Smooth muscle cell (in vitro differentiated cells): ENCODE results near the gene XYLT1. TPM values are rescaled to one million over a fixed set of nuclear protein-coding genes. Genes with fewer than 3 reads are reported as not detected.

Experiments used
- DNase-seq: peaks from one replicate; lab custom pipeline; 2025; ENCODE audit not compliant: unreplicated experiment; lab: John Stamatoyannopoulos, UW
- H2AFZ ChIP-seq: fragments of 200-600 bp; sonication (generic); 2 replicates; pipeline ENCODE4 v1.6.0; 2016; ENCODE audit warnings: antibody characterized with exemption, low read depth, mild to moderate bottlenecking
- H3F3A ChIP-seq: fragments of 200-600 bp; sonication (generic); 2 replicates; pipeline ENCODE4 v1.6.0; 2017; ENCODE audit warnings: antibody characterized with exemption, low read depth
- H3K27ac ChIP-seq: fragments of 200-600 bp; sonication (generic); 2 replicates; pipeline ENCODE4 v1.5.1; 2016; ENCODE audit warnings: low read depth, mild to moderate bottlenecking
- H3K27me3 ChIP-seq: fragments of 200-600 bp; sonication (generic); 2 replicates; pipeline ENCODE4 v1.6.1; 2016; ENCODE audit warnings: low read depth, mild to moderate bottlenecking
- H3K36me3 ChIP-seq: fragments of 200-600 bp; sonication (generic); 2 replicates; pipeline ENCODE4 v1.5.1; 2016; ENCODE audit warnings: low read depth
- H3K4me1 ChIP-seq: fragments of 200-600 bp; sonication (generic); 2 replicates; pipeline ENCODE4 v1.5.1; 2016; ENCODE audit warnings: low read depth
- H3K4me2 ChIP-seq: fragments of 200-600 bp; sonication (generic); 2 replicates; pipeline ENCODE4 v1.6.0; 2016; ENCODE audit warnings: mild to moderate bottlenecking
- H3K4me3 ChIP-seq: fragments of 200-600 bp; sonication (generic); 2 replicates; pipeline ENCODE4 v1.5.1; 2016; ENCODE audit warnings: mild to moderate bottlenecking
- H3K79me2 ChIP-seq: fragments of 200-600 bp; sonication (generic); 2 replicates; pipeline ENCODE4 v1.6.0; 2016; ENCODE audit warnings: low read depth, mild to moderate bottlenecking
- H3K9ac ChIP-seq: fragments of 200-600 bp; sonication (generic); 2 replicates; pipeline ENCODE4 v1.6.0; 2016; ENCODE audit warnings: low read depth
- H3K9me3 ChIP-seq: fragments of 200-600 bp; sonication (generic); replicated peaks from 2 replicates; pipeline ENCODE4 v1.5.1; 2016; ENCODE audit warnings: low read depth
- H4K20me1 ChIP-seq: fragments of 200-600 bp; sonication (generic); 2 replicates; pipeline ENCODE4 v1.6.0; 2016; ENCODE audit warnings: low read depth
- CTCF ChIP-seq: fragments of 200-600 bp; sonication (generic); IDR thresholded peaks from 2 replicates; pipeline ENCODE4 v1.5.1; 2017; ENCODE audit warnings: borderline replicate concordance, mild to moderate bottlenecking, antibody characterized with exemption; ENCODE audit not compliant: insufficient read depth, poor library complexity, severe bottlenecking
- WGBS: methylation state at CpG from one replicate; pipeline ENCODE4 v1.1.7; 2016; ENCODE audit warnings: low lambda C conversion rate; 5-methylcytosine and 5-hydroxymethylcytosine counted together
- polyA plus RNA-seq: library from polyadenylated mRNA; unstranded; fragments of >200 nt; fragmentation: Nextera tagmentation; extraction: Ambion mirVana; gene quantifications from 2 replicates; pipeline ENCODE4 v1.2.1, GENCODE V29; 2016
- total RNA-seq: library from RNA; depleted of rRNA; stranded (reverse); fragments of >200 nt; gene quantifications from 2 replicates; pipeline ENCODE4 v1.2.3, GENCODE V29; 2014

Gene XYLT1
- total and polyA plus RNA-seq, 2 experiments from 2014 or later, result 9.5 to 19.9 TPM

DNA sequence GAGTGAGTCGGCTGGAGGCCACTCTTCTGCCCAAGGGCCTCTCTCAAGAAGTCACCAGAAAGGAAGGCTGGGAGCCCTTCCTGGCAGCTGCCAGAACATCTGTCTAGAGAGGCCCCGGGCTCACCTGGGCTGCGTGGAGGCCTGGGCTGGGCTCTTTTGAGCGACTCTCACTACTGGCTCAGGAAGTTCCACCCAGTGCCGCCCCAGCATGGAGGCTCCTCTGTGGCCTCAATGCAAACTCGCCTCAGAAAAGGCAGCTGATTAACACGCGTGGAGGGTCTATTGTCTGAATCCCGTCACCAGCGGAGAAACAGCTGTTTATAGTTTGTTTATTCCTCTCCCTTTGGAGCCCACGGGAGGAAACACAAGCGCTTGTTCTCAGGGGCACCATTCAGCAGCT is 25.3 kb downstream of the XYLT1 start:
- H3K9ac ChIP-seq, result no peak overlapping the region
- H3F3A ChIP-seq, result no peaks in the 10 kb centered on the region
- no peak overlapping the region for H3K4me3 ChIP-seq
- TF ChIP-seq CTCF, result no peak
- peaks cover 86% of the 10 kb centered on the region for H4K20me1 ChIP-seq
- no peak overlapping the region for H2AFZ ChIP-seq
- no peaks in the 10 kb centered on the region for H3K79me2 ChIP-seq
- H3K36me3 ChIP-seq, result no peaks in the 10 kb centered on the region
- H3K27me3 ChIP-seq, result no peaks in the 10 kb centered on the region
- H3K9me3 ChIP-seq, result no peaks in the 10 kb centered on the region
- WGBS, result 90% methylated on average over 12 of the region's 12 CpGs
- no peak for DNase-seq
- no peak overlapping the region for H3K4me2 ChIP-seq
- no peak overlapping the region for H3K27ac ChIP-seq
- H3K4me1 ChIP-seq, result no peaks in the 10 kb centered on the region

DNA sequence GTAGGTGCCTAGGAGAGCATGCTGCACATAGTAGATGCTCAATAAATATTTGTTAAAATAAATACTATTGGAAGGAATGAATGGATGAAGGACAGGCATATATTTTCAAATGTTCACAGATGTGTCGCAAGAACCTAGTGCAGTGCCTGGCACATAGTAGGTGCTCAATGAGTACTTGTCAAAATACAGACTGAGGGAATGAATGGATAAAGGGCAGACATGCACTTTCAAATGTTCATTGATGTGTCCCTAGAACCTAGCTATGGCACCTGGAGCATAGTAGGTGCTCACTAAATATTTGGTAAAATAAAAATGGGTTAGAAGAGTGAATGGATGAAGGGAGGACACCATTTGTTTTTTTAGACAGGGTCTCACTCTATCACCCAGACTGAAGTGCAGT is 26.1 kb downstream of the XYLT1 start:
- Histone ChIP-seq H3K36me3 (no peaks in the 10 kb centered on the region), H3K9ac (no peak overlapping the region), H3K27me3 (no peaks in the 10 kb centered on the region), H3F3A (no peaks in the 10 kb centered on the region), H3K9me3 (no peaks in the 10 kb centered on the region), H4K20me1 (peaks cover 89% of the 10 kb centered on the region), H3K4me3 (no peak overlapping the region), H3K79me2 (no peaks in the 10 kb centered on the region), H3K4me1 (no peaks in the 10 kb centered on the region), H3K4me2 (no peak overlapping the region), H2AFZ (no peak overlapping the region), H3K27ac (no peak overlapping the region)
- WGBS, result 100% methylated on average over 1 of the region's 1 CpG
- no peak for DNase-seq
- no peak for TF ChIP-seq CTCF

- TF ChIP-seq CTCF, result no peak
- Histone ChIP-seq H3K4me2 (no peak overlapping the region), H3K4me3 (no peak overlapping the region), H3F3A (no peaks in the 10 kb centered on the region), H3K4me1 (no peaks in the 10 kb centered on the region), H3K27ac (no peak overlapping the region), H3K27me3 (no peaks in the 10 kb centered on the region), H2AFZ (no peak overlapping the region), H3K9me3 (no peaks in the 10 kb centered on the region), H4K20me1 (peaks cover 89% of the 10 kb centered on the region), H3K9ac (no peak overlapping the region), H3K79me2 (no peaks in the 10 kb centered on the region), H3K36me3 (no peaks in the 10 kb centered on the region)
- 97% methylated on average over 4 of the region's 4 CpGs for WGBS
- no peak for DNase-seq
These were observed 30.6 kb downstream of the XYLT1 start for GRCh38 chr16:17440131-17440530.

DNA sequence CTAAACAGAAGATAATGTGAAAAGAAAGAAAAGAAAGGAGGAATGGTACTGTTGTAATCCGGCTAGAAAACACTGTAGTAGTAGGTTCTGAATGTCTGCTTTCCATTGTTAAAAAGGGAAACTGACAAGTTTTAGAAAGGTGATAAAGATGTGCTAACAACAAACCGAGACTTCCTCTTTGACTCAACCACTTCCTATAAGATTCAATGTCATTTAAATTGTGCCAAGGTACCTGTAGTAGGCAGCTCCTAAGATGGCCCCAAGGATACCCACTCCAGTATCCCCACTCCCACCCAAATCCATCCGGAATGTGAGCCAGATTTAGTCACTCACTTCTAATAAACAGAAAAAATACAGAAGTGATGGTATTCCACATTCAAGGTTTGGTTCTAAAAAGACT is 31.2 kb downstream of the XYLT1 start:
- no peak overlapping the region for H3K4me3 ChIP-seq
- WGBS, result 97% methylated on average over 3 of the region's 3 CpGs
- DNase-seq, result no peak
- H3K9me3 ChIP-seq, result no peaks in the 10 kb centered on the region
- H3F3A ChIP-seq, result no peaks in the 10 kb centered on the region
- no peaks in the 10 kb centered on the region for H3K4me1 ChIP-seq
- H3K27me3 ChIP-seq, result no peaks in the 10 kb centered on the region
- H4K20me1 ChIP-seq, result peaks cover 89% of the 10 kb centered on the region
- no peak for TF ChIP-seq CTCF
- no peak overlapping the region for H3K4me2 ChIP-seq
- H3K9ac ChIP-seq, result no peak overlapping the region
- H3K36me3 ChIP-seq, result no peaks in the 10 kb centered on the region
- no peaks in the 10 kb centered on the region for H3K79me2 ChIP-seq
- H3K27ac ChIP-seq, result no peak overlapping the region
- no peak overlapping the region for H2AFZ ChIP-seq
